Neural progenitor cell (in vitro differentiated cells): ENCODE results near the gene PKD1.

Source experiments
- EZH2 ChIP-seq: fragments of 200-600 bp; sonication (generic); IDR thresholded peaks from 2 replicates; pipeline ENCODE4 v1.6.1; 2017; ENCODE audit warnings: antibody characterized with exemption, mild to moderate bottlenecking, moderate library complexity
- EZH2phosphoT487 ChIP-seq: fragments of 200-600 bp; sonication (generic); IDR thresholded peaks from 2 replicates; pipeline ENCODE4 v1.6.1; 2017; ENCODE audit warnings: antibody characterized with exemption
- TF ChIP-seq, protein P1 (sequence below): fragments of 200-600 bp; sonication (generic); IDR thresholded peaks from 2 replicates; pipeline ENCODE4 v1.5.1; 2017; ENCODE audit warnings: antibody characterized with exemption, mild to moderate bottlenecking

- TF ChIP-seq, protein P1, sequence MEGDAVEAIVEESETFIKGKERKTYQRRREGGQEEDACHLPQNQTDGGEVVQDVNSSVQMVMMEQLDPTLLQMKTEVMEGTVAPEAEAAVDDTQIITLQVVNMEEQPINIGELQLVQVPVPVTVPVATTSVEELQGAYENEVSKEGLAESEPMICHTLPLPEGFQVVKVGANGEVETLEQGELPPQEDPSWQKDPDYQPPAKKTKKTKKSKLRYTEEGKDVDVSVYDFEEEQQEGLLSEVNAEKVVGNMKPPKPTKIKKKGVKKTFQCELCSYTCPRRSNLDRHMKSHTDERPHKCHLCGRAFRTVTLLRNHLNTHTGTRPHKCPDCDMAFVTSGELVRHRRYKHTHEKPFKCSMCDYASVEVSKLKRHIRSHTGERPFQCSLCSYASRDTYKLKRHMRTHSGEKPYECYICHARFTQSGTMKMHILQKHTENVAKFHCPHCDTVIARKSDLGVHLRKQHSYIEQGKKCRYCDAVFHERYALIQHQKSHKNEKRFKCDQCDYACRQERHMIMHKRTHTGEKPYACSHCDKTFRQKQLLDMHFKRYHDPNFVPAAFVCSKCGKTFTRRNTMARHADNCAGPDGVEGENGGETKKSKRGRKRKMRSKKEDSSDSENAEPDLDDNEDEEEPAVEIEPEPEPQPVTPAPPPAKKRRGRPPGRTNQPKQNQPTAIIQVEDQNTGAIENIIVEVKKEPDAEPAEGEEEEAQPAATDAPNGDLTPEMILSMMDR, result no peak
- TF ChIP-seq EZH2 (no peak), EZH2phosphoT487 (no peak)
Measured at GRCh38 chr16:2095315-2095853, 40.3 kb downstream of the PKD1 start.
